ENCODE measurements around the gene UBE2Q1.
"Not testable (repeated sequence)": the region's sequence is repeated elsewhere in the genome, so short reads cannot be mapped to it uniquely, and the experiment has no call there.

Gene UBE2Q1

DNA sequence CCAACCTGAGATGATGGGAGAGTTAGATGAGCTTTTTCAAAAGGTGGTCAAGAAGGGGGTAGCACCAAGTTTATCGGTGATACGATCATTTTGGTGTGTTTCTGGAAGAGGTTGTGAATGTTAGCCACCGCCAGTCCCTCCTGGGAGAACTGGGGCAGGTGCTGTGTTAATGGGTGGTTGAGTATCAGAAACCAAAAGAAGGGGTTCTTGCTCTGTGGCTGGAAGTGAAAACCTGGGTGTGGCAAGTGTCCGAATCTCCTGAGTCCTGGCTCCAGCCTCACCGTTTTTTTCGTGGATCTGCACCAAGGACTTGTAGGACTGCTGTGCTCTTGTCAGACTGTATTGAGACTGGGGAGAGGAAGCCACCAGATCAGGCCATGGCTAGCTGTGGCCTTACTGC is 7.8 kb downstream of the UBE2Q1 start:
- DNase-seq (ENCODE audit: low read depth) = no peak

DNA sequence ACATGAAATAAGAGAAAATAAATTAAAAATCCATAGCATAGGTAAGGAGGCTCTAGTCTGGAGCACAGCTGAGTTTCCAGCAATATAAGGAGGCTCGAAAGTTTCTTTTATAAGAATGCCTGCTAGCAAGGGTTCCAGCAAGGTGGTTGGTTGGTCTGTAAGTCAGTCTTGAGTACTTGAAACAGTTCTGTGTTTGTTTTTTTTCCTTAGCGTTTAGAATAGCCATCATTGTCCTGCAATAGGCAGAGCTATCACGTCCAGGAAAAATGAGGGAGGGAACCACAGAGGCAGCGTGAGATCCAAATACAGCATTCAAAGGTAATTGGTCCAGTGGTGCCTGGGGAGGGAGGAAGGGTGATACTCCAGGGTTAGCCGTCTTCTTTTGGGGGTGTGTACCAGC is 8.4 kb downstream of the UBE2Q1 start:
- DNase-seq (ENCODE audit: low read depth) = no peak

GRCh38 chr1:154549202-154549770 is 9.2 kb downstream of the UBE2Q1 start:
- no peak for DNase-seq (ENCODE audit: low read depth)

DNA sequence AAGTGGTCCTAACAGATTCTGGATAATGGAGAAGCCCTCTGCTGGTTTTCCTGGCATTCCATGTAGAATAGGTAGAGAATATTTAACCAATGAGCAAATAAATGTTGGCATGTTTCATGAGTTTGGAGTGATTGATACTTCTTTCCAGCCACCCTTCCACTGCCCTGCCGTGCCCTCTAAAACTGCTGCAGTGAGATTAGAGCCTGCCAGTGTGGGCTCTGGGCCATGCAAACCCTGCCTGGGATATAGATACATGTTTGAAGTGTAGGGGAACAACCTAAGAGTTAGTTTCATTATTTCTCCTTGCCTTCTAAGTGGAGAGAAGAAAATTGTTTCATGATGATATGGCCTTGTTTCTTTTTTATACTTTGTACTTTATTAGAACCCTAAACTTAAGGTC is 10.4 kb downstream of the UBE2Q1 start:
- DNase-seq (ENCODE audit: low read depth) = no peak

GRCh38 chr1:154547105-154547732 is 11.2 kb downstream of the UBE2Q1 start:
- no peak for DNase-seq (ENCODE audit: low read depth)

DNA sequence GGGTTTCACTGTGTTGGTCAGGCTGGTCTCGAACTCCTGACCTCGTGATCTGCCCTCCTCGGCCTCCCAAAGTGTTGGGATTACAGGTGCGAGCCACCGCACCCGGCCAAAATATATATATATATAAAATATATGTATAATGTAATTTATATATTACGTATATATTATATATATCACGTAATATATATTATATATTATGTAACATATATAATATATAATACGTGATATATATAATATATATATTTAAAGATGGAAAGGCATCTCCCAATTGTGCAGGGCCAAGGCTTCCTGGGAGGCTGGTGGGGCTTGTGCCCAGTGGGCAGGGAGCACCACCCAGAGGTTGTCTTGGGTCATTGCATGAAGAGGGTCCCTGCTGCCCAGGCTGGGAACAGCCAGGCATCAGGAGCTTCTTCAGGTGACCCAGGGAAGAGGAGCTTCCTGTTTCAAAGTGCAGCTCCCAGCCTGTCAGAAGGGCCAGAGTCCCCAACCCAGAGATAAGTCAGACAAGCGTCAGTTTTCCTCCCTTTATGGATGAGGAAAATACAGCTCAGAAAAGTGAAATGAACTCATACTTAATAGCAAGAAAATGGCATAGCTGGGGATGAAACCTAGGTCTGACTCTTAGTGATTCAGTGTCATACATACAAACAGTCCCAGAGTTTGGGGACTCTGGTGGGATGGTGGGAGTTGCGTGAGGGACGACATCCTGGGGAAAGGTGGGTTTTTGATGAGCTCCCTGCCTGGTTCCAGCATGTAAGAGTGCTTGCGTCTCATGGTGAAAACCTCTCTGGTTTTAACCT is 12.0 kb downstream of the UBE2Q1 start:
- peak; percentile 47 for DNase-seq (ENCODE audit: low read depth)

DNA sequence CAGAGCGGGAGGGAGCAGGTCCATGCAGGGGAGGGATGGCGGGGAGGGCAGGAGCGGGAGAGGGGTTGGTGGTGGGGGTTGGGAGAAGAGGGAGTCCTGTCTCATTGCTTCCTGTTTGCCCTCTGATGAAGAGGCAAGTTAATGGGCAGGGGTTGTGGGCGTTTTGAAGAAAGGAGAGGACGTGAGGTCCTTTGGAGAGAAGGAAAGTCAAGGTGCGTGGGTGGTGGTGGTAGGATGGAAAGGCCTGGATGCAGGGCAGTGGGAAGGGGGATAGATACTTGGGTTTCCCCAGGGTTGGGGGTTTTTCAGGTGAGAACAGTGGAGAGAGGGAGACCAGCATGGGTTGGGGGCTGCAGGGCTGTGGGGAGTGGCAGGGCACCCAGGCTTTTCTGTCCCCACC is 17.2 kb downstream of the UBE2Q1 start:
- no peak for DNase-seq (ENCODE audit: low read depth)

- DNase-seq (ENCODE audit: low read depth) = no peak
Observed at GRCh38 chr1:154539486-154540483, 18.7 kb downstream of the UBE2Q1 start.

- DNase-seq (ENCODE audit: low read depth) = no peak
Observed at GRCh38 chr1:154536570-154536969, 21.9 kb downstream of the UBE2Q1 start.

DNA sequence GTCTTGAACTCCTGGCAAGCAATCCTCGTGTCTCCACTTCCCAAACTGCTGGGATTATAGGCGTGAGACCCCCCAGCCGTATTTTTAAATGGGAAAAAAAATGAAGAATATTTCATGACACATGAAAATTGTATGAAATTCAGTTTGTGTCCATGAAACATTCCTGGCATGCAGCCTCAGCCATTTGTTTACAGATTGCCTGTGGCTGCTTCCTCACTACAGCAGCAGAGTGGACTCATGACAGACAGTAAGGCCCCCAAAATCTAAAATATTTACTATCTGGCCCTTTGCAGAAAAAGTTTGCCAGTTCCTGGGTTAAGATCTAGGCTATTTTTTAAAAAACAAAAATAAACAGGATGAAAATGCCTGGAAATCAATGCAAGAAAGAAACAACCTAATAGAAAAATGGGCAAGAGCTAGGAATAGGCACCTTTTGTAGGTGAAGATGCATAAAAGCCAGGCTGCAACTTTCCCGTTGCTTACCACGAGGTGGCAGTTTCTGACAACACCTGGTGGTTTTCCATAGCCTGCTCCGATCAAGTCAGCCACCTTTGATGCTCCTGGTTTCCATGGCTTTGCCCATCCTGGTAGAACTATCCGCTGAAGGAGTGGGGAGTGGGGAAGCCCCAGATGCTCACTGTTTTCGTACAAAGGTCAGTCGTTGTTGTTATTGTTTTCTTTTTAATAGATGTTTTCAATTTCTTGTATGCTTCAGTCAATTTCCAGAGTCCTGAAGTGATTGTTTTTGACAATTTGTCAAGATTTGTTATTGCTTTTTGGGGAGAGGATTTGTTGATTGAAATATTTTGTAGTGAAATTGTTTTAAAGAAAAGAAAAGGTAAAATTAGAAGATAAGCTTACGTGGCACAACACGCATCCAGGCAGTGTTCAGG is 24.3 kb downstream of the UBE2Q1 start:
- peak; percentile 34 for DNase-seq (ENCODE audit: low read depth)

GRCh38 chr1:154531950-154532349 is 26.5 kb downstream of the UBE2Q1 start:
- not testable (repeated sequence) for DNase-seq (ENCODE audit: low read depth)

DNA sequence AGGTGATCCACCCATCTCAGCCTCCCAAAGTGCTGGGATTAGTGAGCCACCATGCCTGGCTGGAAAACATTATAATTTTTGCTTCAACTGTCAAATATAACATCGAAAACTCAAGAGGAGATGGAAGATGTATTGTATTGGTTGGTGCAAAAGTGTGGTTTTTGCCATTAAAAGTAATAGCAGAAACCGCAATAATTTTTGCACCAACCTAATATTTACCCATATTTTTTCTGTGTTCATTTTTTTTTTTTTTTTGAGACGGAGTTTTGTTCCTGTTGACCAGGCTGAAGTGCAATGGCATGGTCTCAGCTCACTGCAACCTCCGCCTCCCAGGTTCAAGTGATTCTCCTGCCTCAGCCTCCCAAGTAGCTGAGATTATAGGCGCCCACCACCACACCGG is 29.2 kb downstream of the UBE2Q1 start:
- DNase-seq (ENCODE audit: low read depth) = no peak

- DNase-seq (ENCODE audit: low read depth) = no peak
Observed at GRCh38 chr1:154527192-154527591, 31.3 kb downstream of the UBE2Q1 start.

GRCh38 chr1:154524881-154525280 is 33.6 kb downstream of the UBE2Q1 start:
- no peak for DNase-seq (ENCODE audit: low read depth)

GRCh38 chr1:154521695-154522094 is 36.8 kb downstream of the UBE2Q1 start:
- DNase-seq (ENCODE audit: low read depth) = no peak

GRCh38 chr1:154520333-154520732 is 38.1 kb downstream of the UBE2Q1 start:
- DNase-seq (ENCODE audit: low read depth) = no peak

- no peak for DNase-seq (ENCODE audit: low read depth)
Observed at GRCh38 chr1:154519591-154519991, 38.9 kb downstream of the UBE2Q1 start.

DNA sequence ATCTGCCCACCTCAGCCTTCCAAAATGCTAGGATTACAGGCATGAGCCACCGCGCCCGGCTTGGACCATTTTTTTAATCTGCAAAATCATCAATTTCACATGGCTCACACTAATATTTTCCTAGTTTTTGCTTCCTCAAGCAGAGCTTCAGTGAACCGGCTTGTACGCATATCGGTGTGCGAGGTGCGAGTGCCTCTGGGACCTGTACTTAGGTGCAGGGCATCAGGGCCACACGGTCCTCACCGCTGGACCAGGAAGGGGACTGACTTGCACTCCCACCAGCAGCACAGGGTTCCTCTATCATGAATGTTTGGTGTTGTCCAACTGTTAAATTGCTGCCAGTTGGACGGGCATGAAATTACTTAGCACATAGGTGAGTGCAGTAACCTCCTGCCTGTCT is 40.8 kb downstream of the UBE2Q1 start:
- no peak for DNase-seq (ENCODE audit: low read depth)

- DNase-seq (ENCODE audit: low read depth) = no peak
Observed at GRCh38 chr1:154514066-154514553, 44.4 kb downstream of the UBE2Q1 start.

GRCh38 chr1:154512760-154513159 is 45.7 kb downstream of the UBE2Q1 start:
- DNase-seq (ENCODE audit: low read depth) = no peak

- no peak for DNase-seq (ENCODE audit: low read depth)
Observed at GRCh38 chr1:154503898-154504297, 54.6 kb downstream of the UBE2Q1 start.
